Adrenal gland (tissue), 5 donors: ENCODE measurements around the gene HRH2.

Source experiments
- POLR2A ChIP-seq, 2 donors: fragments of 450-650 bp; IDR thresholded peaks; one replicate each; pipeline ENCODE4 v1.6.1; 2017; ENCODE audit warnings: antibody characterized with exemption in 2 of 2, mild to moderate bottlenecking in 2 of 2, moderate library complexity in 1 of 2
- TF ChIP-seq, protein P1 (sequence below), 6 experiments: fragments of 450-650 bp in 4 of 6; fragments of 200-600 bp in 2 of 6; sonication (generic) in 1 of 6; IDR thresholded peaks; 1 replicate in 5 of 6; 2 replicates in 1 of 6; pipeline versions ENCODE4 v1.5.1 to v1.8.0; 2016 to 2021; ENCODE audit warnings: antibody characterized with exemption in 6 of 6, mild to moderate bottlenecking in 2 of 6, moderate library complexity in 1 of 6
- donor health status: DM: no; HTN: no; CAD: no.

DNA sequence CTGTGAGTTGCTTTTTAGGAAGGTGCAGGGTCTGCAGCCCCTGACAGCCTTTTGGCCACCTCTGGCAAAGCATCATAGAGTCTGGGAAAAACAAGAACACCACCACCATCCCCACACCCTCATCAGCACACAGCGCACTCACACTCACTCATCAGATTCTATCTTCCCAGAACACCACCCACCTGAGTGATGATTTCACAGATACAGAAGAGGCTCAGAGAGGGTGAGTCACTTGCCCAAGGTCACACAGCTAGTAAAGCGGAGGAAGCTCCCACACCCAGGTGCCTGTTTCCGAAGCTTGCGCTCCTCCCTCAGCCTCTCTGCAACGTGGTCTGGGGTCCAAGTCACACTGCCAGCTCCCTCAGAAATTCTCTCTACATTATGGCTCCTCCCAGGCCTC is 41.8 kb upstream of the HRH2 start:
- TF ChIP-seq, protein P1, sequence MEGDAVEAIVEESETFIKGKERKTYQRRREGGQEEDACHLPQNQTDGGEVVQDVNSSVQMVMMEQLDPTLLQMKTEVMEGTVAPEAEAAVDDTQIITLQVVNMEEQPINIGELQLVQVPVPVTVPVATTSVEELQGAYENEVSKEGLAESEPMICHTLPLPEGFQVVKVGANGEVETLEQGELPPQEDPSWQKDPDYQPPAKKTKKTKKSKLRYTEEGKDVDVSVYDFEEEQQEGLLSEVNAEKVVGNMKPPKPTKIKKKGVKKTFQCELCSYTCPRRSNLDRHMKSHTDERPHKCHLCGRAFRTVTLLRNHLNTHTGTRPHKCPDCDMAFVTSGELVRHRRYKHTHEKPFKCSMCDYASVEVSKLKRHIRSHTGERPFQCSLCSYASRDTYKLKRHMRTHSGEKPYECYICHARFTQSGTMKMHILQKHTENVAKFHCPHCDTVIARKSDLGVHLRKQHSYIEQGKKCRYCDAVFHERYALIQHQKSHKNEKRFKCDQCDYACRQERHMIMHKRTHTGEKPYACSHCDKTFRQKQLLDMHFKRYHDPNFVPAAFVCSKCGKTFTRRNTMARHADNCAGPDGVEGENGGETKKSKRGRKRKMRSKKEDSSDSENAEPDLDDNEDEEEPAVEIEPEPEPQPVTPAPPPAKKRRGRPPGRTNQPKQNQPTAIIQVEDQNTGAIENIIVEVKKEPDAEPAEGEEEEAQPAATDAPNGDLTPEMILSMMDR (IDR thresholded peaks at IDR 0.05), result no peak
- TF ChIP-seq POLR2A (IDR thresholded peaks at IDR 0.05), result no peak
